ENCODE results near the gene RABAC1.

Gene RABAC1

DNA sequence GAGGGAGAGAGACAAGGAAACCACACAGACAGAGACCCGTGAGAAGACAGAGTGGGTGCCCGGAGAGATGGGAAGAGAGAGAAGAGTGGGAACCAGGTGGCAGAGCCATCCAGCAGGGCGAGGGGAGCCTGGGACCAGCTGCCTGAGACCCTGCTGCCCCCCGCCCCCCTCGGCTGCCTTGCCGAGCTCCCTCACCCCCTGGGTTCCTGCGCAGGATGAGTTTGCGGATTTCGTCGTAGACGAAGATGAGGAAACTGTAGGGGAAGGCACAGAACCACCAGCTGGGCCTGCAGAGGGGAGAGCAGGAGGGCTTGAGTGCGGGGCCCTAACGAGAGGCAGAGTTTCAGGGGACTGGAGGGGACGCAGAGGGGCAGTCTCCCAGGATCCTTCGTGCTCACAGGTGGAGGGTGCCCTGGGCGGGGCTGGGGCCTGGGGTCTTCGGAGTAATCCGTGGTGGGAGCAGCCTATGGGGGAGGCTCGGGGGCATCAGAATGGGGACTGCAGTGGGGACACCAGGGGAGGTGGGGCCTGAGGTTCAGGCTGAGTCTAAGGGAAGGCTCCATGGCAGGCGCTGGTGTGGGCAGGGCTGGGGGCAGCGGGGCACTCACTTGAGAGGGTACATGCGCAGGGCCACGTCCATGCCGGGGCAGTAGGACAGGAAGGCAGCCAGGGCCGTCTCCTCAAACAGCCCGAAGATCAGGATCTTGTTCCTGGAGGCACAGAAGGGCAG is 8.1 kb upstream of the RABAC1 start:
- TF ChIP-seq EZH2phosphoT487 (IDR thresholded peaks at IDR 0.05; ENCODE audit: low read length) (no peak), EZH2 (optimal IDR thresholded peaks at IDR 0.05; ENCODE audit: low read depth, low read length) (no peak)
- TF ChIP-seq, protein P1, sequence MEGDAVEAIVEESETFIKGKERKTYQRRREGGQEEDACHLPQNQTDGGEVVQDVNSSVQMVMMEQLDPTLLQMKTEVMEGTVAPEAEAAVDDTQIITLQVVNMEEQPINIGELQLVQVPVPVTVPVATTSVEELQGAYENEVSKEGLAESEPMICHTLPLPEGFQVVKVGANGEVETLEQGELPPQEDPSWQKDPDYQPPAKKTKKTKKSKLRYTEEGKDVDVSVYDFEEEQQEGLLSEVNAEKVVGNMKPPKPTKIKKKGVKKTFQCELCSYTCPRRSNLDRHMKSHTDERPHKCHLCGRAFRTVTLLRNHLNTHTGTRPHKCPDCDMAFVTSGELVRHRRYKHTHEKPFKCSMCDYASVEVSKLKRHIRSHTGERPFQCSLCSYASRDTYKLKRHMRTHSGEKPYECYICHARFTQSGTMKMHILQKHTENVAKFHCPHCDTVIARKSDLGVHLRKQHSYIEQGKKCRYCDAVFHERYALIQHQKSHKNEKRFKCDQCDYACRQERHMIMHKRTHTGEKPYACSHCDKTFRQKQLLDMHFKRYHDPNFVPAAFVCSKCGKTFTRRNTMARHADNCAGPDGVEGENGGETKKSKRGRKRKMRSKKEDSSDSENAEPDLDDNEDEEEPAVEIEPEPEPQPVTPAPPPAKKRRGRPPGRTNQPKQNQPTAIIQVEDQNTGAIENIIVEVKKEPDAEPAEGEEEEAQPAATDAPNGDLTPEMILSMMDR (IDR thresholded peaks at IDR 0.05; ENCODE audit: low read length): no peak
- H3K4me3 ChIP-seq (ENCODE audit: low read length): no peak overlapping the region
- no peaks in the 10 kb centered on the region for H3K9me2 ChIP-seq (replicated peaks; ENCODE audit: insufficient read depth, low read length)
- no peaks in the 10 kb centered on the region for H3K36me3 ChIP-seq (replicated peaks; ENCODE audit: insufficient read depth, low read length)
- peaks cover 72% of the 10 kb centered on the region for H3K27me3 ChIP-seq (replicated peaks; ENCODE audit: insufficient read depth, low read length)
- no peaks in the 10 kb centered on the region for H3K79me2 ChIP-seq (ENCODE audit: low read length)
- no peaks in the 10 kb centered on the region for H3F3A ChIP-seq (ENCODE audit: insufficient read depth, low read length)
- H3K9me3 ChIP-seq (replicated peaks; ENCODE audit: insufficient read depth, low read length): no peaks in the 10 kb centered on the region
- no peak overlapping the region for H3K27ac ChIP-seq (ENCODE audit: low read length)
- DNase-seq: no peak
- H4K20me1 ChIP-seq (ENCODE audit: insufficient read depth, low read length): no peaks in the 10 kb centered on the region
- H2AFZ ChIP-seq (ENCODE audit: low read length): no peak overlapping the region
- no peak overlapping the region for H3K4me2 ChIP-seq (ENCODE audit: low read depth, low read length)
- H3K9ac ChIP-seq (ENCODE audit: low read length): no peak overlapping the region
- H3K4me1 ChIP-seq (ENCODE audit: low read length): no peaks in the 10 kb centered on the region

DNA sequence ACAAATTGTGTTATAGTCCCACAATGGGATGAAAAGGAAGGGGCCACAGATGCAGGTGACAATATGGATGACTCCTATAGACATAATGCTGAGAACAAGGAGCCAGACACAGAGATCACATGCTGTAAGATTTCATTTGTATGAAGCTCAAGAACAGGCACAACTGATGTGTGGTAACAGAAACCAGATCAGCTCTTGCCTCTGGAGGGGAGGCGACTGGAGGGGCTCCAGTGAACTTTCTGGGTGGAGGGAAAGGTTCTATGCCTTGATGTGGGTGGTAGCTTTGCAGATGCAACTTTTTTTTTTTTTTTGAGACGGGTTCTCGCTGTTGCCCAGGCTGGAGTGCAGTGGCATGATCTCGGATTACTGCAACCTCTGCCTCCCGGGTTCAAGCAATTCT is 6.0 kb upstream of the RABAC1 start:
- H3K36me3 ChIP-seq (replicated peaks; ENCODE audit: insufficient read depth, low read length): no peaks in the 10 kb centered on the region
- no peaks in the 10 kb centered on the region for H3K79me2 ChIP-seq (ENCODE audit: low read length)
- no peak overlapping the region for H3K4me2 ChIP-seq (ENCODE audit: low read depth, low read length)
- H3K27ac ChIP-seq (ENCODE audit: low read length): no peak overlapping the region
- no peak for DNase-seq
- no peak for TF ChIP-seq EZH2 (optimal IDR thresholded peaks at IDR 0.05; ENCODE audit: low read depth, low read length)
- TF ChIP-seq, protein P1 (IDR thresholded peaks at IDR 0.05; ENCODE audit: low read length): no peak
- TF ChIP-seq EZH2phosphoT487 (IDR thresholded peaks at IDR 0.05; ENCODE audit: low read length): no peak
- H3K4me1 ChIP-seq (ENCODE audit: low read length): no peaks in the 10 kb centered on the region
- H3K9me3 ChIP-seq (replicated peaks; ENCODE audit: insufficient read depth, low read length): no peaks in the 10 kb centered on the region
- H3F3A ChIP-seq (ENCODE audit: insufficient read depth, low read length): no peaks in the 10 kb centered on the region
- H3K9ac ChIP-seq (ENCODE audit: low read length): no peak overlapping the region
- no peaks in the 10 kb centered on the region for H4K20me1 ChIP-seq (ENCODE audit: insufficient read depth, low read length)
- no peaks in the 10 kb centered on the region for H3K9me2 ChIP-seq (replicated peaks; ENCODE audit: insufficient read depth, low read length)
- H3K27me3 ChIP-seq (replicated peaks; ENCODE audit: insufficient read depth, low read length): peaks cover 53% of the 10 kb centered on the region
- no peak overlapping the region for H3K4me3 ChIP-seq (ENCODE audit: low read length)
- H2AFZ ChIP-seq (ENCODE audit: low read length): no peak overlapping the region

DNA sequence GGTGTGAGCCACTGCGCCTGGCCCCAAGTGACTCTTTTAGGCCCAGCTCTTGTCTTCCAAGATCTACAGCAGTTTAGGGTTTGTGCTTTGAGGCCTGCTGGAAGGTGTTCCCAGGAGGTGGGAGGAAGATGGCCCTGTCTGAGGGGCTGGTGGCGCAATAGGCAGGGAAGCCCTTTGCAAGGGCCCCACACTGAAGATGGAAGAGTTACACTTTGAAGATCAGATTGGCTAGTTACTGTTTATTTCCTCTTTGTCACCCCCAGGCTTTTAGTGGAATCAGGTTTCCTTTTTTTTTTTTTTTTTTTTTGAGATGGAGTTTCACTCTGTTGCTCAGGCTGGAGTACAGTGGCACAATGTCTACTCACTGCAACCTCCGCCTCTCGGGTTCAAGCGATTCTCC is 1.9 kb upstream of the RABAC1 start:
- Histone ChIP-seq H3K27ac (ENCODE audit: low read length) (no peak overlapping the region), H3K9me3 (replicated peaks; ENCODE audit: insufficient read depth, low read length) (no peaks in the 10 kb centered on the region), H3K4me2 (ENCODE audit: low read depth, low read length) (no peak overlapping the region), H3K36me3 (replicated peaks; ENCODE audit: insufficient read depth, low read length) (no peaks in the 10 kb centered on the region), H3K9ac (ENCODE audit: low read length) (no peak overlapping the region), H3F3A (ENCODE audit: insufficient read depth, low read length) (peaks cover 12% of the 10 kb centered on the region; the same call in 1 of the 2 replicates), H3K27me3 (replicated peaks; ENCODE audit: insufficient read depth, low read length) (peaks cover 11% of the 10 kb centered on the region), H2AFZ (ENCODE audit: low read length) (no peak overlapping the region), H3K79me2 (ENCODE audit: low read length) (no peaks in the 10 kb centered on the region), H3K4me1 (ENCODE audit: low read length) (peaks cover 12% of the 10 kb centered on the region), H4K20me1 (ENCODE audit: insufficient read depth, low read length) (no peaks in the 10 kb centered on the region), H3K4me3 (ENCODE audit: low read length) (no peak overlapping the region), H3K9me2 (replicated peaks; ENCODE audit: insufficient read depth, low read length) (no peaks in the 10 kb centered on the region)
- TF ChIP-seq EZH2 (optimal IDR thresholded peaks at IDR 0.05; ENCODE audit: low read depth, low read length) (no peak), EZH2phosphoT487 (IDR thresholded peaks at IDR 0.05; ENCODE audit: low read length) (no peak)
- TF ChIP-seq, protein P1 (IDR thresholded peaks at IDR 0.05; ENCODE audit: low read length): no peak
- DNase-seq: no peak

All from MM.1S (cell line).